B cell (primary cell): ENCODE results near the gene SNCAIP. TPM values are rescaled to one million over a fixed set of nuclear protein-coding genes. Genes with fewer than 3 reads are reported as not detected.

ENCODE experiments used
- ATAC-seq: fragments of 200-7000 bp; cut with Tn5 transposase; one replicate; pipeline ENCODE4 v1.10.0; 2021; ENCODE audit warnings: low read depth, mild to moderate bottlenecking, moderate number of reproducible peaks, moderate library complexity
- CTCF ChIA-PET: fragments of 350-600 bp; sonication (Branson Sonifier 250); formaldehyde crosslinking; loops from one replicate; lab custom pipeline; 2021; ENCODE audit warnings: antibody characterized with exemption, inconsistent platforms; lab: Charles Lee
- POLR2A ChIA-PET: fragments of 350-600 bp; sonication (Branson Sonifier 250); formaldehyde crosslinking; loops from one replicate; lab custom pipeline; 2021; ENCODE audit warnings: antibody characterized with exemption; lab: Charles Lee
- DNase-seq: peaks from one replicate; pipeline ENCODE4 v3.0.0; 2013
- H2AFZ ChIP-seq: 2 replicates; pipeline ENCODE4 v1.6.1; 2012; ENCODE audit warnings: mild to moderate bottlenecking, low read depth, low read length; ENCODE audit not compliant: insufficient read depth, poor library complexity, severe bottlenecking
- H3K27ac ChIP-seq, 2 donors: 1 replicate in 1 of 2; 2 replicates in 1 of 2; pipeline ENCODE4 v1.5.1; 2012 to 2013; ENCODE audit warnings: low read length in 2 of 2, mild to moderate bottlenecking in 2 of 2, moderate library complexity in 1 of 2
- H3K27me3 ChIP-seq, 4 experiments: fragments of 200-600 bp in 1 of 4; sonication (generic) in 1 of 4; replicated peaks in 1 of 4; 1 replicate in 2 of 4; 2 replicates in 2 of 4; pipeline versions ENCODE4 v1.6.1 to v1.7.0; 2013 to 2016; ENCODE audit warnings: low read length in 3 of 4, mild to moderate bottlenecking in 2 of 4, mixed read lengths in 1 of 4, moderate library complexity in 1 of 4; ENCODE audit not compliant: insufficient read depth in 4 of 4, control insufficient read depth in 3 of 4; ENCODE audit errors: control extremely low read depth in 1 of 4
- H3K36me3 ChIP-seq, 2 experiments: replicated peaks in 1 of 2; 1 replicate in 1 of 2; 2 replicates in 1 of 2; pipeline versions ENCODE4 v1.6.1 to v1.7.1; 2013; ENCODE audit warnings: low read length in 1 of 2; ENCODE audit not compliant: insufficient read depth in 2 of 2, control insufficient read depth in 1 of 2; ENCODE audit errors: control extremely low read depth in 1 of 2, extremely low read depth in 1 of 2
- H3K4me1 ChIP-seq, 2 donors: fragments of 200-600 bp in 1 of 2; sonication (generic) in 1 of 2; 1 replicate in 1 of 2; 2 replicates in 1 of 2; pipeline versions ENCODE4 v1.5.1 to v1.6.1; 2013 to 2017; ENCODE audit warnings: low read length in 2 of 2; ENCODE audit not compliant: control insufficient read depth in 2 of 2, insufficient read depth in 2 of 2
- H3K4me2 ChIP-seq: replicated peaks from 2 replicates; pipeline ENCODE3; 2012; ENCODE audit warnings: mild to moderate bottlenecking, low read depth, low read length; ENCODE audit not compliant: poor library complexity, severe bottlenecking
- H3K4me3 ChIP-seq, 5 experiments: fragments of 200-600 bp in 1 of 5; sonication (generic) in 1 of 5; 1 replicate in 3 of 5; 2 replicates in 2 of 5; pipeline versions ENCODE4 v1.5.1 to v1.7.0; 2011 to 2016; ENCODE audit warnings: low read length in 4 of 5, mild to moderate bottlenecking in 4 of 5, low read depth in 2 of 5, control low read depth in 1 of 5, moderate library complexity in 1 of 5; ENCODE audit not compliant: insufficient read depth in 1 of 5; ENCODE audit errors: control extremely low read depth in 1 of 5, extremely low read depth in 1 of 5
- H3K79me2 ChIP-seq: fragments of 200-600 bp; sonication (generic); one replicate; pipeline ENCODE4 v1.6.0; 2016; ENCODE audit warnings: low read length; ENCODE audit not compliant: control insufficient read depth, insufficient read depth
- H3K9ac ChIP-seq: fragments of 200-600 bp; sonication (generic); 2 replicates; pipeline ENCODE4 v1.6.1; 2017; ENCODE audit warnings: mild to moderate bottlenecking, low read length, moderate library complexity
- H3K9me3 ChIP-seq, 3 donors: one replicate each; pipeline versions ENCODE4 v1.6.1 to v1.7.1; 2013; ENCODE audit warnings: low read length in 2 of 3; ENCODE audit not compliant: control insufficient read depth in 2 of 3, insufficient read depth in 1 of 3; ENCODE audit errors: control extremely low read depth in 1 of 3
- H4K20me1 ChIP-seq: 2 replicates; pipeline ENCODE4 v1.6.0; 2012; ENCODE audit warnings: mild to moderate bottlenecking, low read length; ENCODE audit not compliant: insufficient read depth, control insufficient read depth, poor library complexity, severe bottlenecking
- H3K27ac Mint-ChIP-seq: one replicate; pipeline ENCODE4 v1.8.0; 2021; ENCODE audit warnings: mixed read lengths
- H3K27me3 Mint-ChIP-seq: one replicate; pipeline ENCODE4 v1.8.0; 2021; ENCODE audit warnings: mixed read lengths
- H3K4me1 Mint-ChIP-seq: one replicate; pipeline ENCODE4 v1.8.0; 2021; ENCODE audit warnings: mixed read lengths
- H3K4me3 Mint-ChIP-seq: one replicate; pipeline ENCODE4 v1.8.0; 2021; ENCODE audit warnings: mixed read lengths
- H3K9me3 Mint-ChIP-seq: one replicate; pipeline ENCODE4 v1.8.0; 2022; ENCODE audit warnings: mixed read lengths; ENCODE audit not compliant: insufficient read depth
- CTCF ChIP-seq: fragments of 200-600 bp; IDR thresholded peaks from one replicate; pipeline ENCODE4 v1.8.0; 2022; ENCODE audit warnings: antibody characterized with exemption, mild to moderate bottlenecking
- EZH2 ChIP-seq: IDR thresholded peaks from 2 replicates; pipeline ENCODE4 v1.6.1; 2012; ENCODE audit warnings: borderline replicate concordance, low read depth, mild to moderate bottlenecking, moderate library complexity, low read length; ENCODE audit not compliant: insufficient read depth, poor library complexity, severe bottlenecking
- WGBS: methylation state at CpG from one replicate; pipeline ENCODE4 v1.1.5; 2013; ENCODE audit warnings: missing lambda C conversion rate; ENCODE audit not compliant: insufficient coverage; 5-methylcytosine and 5-hydroxymethylcytosine counted together
- intact Hi-C: fragments of 100-400 bp; cut with micrococcal nuclease; formaldehyde crosslinking; loops from one replicate; pipeline ENCODE4 v1.10.0; 2022
- polyA plus RNA-seq: library from polyadenylated mRNA; depleted of rRNA; stranded (reverse); fragments of >200 nt; gene quantifications from 2 replicates; pipeline ENCODE4 v1.2.3, GENCODE V29; 2012
- total RNA-seq, 2 donors: library from RNA; stranded (reverse); fragments of 120-200 nt in 1 of 2; gene quantifications; 1 replicate in 1 of 2; 2 replicates in 1 of 2; pipeline versions ENCODE4 v1.2.3 to v1.2.4, GENCODE V29; 2013 to 2022

The SNCAIP gene
- total and polyA plus RNA-seq, 2 donors (not counting 1 experiment from before 2014, with no cell fraction given) = not detected

GRCh38 chr5:122435234-122435633, 123.2 kb downstream of the SNCAIP start:
- no peak overlapping the region for H3K4me3 Mint-ChIP-seq
- H3K4me1 Mint-ChIP-seq = no peaks in the 10 kb centered on the region
- no peak overlapping the region for H3K27ac ChIP-seq
- H2AFZ ChIP-seq = no peak overlapping the region
- ATAC-seq = no peak
- no peaks in the 10 kb centered on the region for H3K9me3 Mint-ChIP-seq
- H3K4me2 ChIP-seq = no peak overlapping the region
- intact Hi-C loops = no loop called here
- 100% methylated on average over 3 of the region's 4 CpGs for WGBS
- H3K79me2 ChIP-seq = no peaks in the 10 kb centered on the region
- TF ChIP-seq CTCF = no peak
- no peak for TF ChIP-seq EZH2
- H3K9me3 ChIP-seq = no peaks in the 10 kb centered on the region
- no peak overlapping the region for H3K27ac Mint-ChIP-seq
- ChIA-PET CTCF (no interaction called here), POLR2A (no interaction called here)
- H3K27me3 ChIP-seq = peaks cover 0 to 4% (median 0%) of the 10 kb centered on the region in 4 experiments
- no peaks in the 10 kb centered on the region for H3K36me3 ChIP-seq
- H3K27me3 Mint-ChIP-seq = peaks cover 24% of the 10 kb centered on the region
- H3K4me3 ChIP-seq = no peak overlapping the region
- H3K9ac ChIP-seq = no peak overlapping the region
- H4K20me1 ChIP-seq = no peaks in the 10 kb centered on the region
- no peaks in the 10 kb centered on the region for H3K4me1 ChIP-seq
- DNase-seq = no peak

GRCh38 chr5:122435761-122436160, 123.7 kb downstream of the SNCAIP start:
- H3K27me3 Mint-ChIP-seq = peaks cover 24% of the 10 kb centered on the region
- no peaks in the 10 kb centered on the region for H3K79me2 ChIP-seq
- no peaks in the 10 kb centered on the region for H3K9me3 Mint-ChIP-seq
- 95% methylated on average over 2 of the region's 3 CpGs for WGBS
- POLR2A ChIA-PET = no interaction called here
- no peak overlapping the region for H3K27ac ChIP-seq
- no peak overlapping the region for H3K9ac ChIP-seq
- no peak overlapping the region for H3K4me3 ChIP-seq
- no peaks in the 10 kb centered on the region for H3K4me1 ChIP-seq
- no peak for ATAC-seq
- no peaks in the 10 kb centered on the region for H3K9me3 ChIP-seq
- H3K4me1 Mint-ChIP-seq = no peaks in the 10 kb centered on the region
- H3K4me3 Mint-ChIP-seq = no peak overlapping the region
- CTCF ChIA-PET = no interaction called here
- no peak overlapping the region for H3K4me2 ChIP-seq
- no peaks in the 10 kb centered on the region for H4K20me1 ChIP-seq
- H3K27me3 ChIP-seq = peaks cover 0 to 4% (median under 1%) of the 10 kb centered on the region in 4 experiments
- no peaks in the 10 kb centered on the region for H3K36me3 ChIP-seq
- no peak overlapping the region for H2AFZ ChIP-seq
- H3K27ac Mint-ChIP-seq = no peak overlapping the region
- DNase-seq = no peak
- TF ChIP-seq CTCF = no peak
- TF ChIP-seq EZH2 = no peak
- intact Hi-C loops = no loop called here
